H9 (cell line): Measurements from ENCODE around the gene CLIP3. TPM values are rescaled to one million over a fixed set of nuclear protein-coding genes. Genes with fewer than 3 reads are reported as not detected.

ENCODE experiments used
- DNase-seq: peaks from one replicate; pipeline ENCODE4 v3.0.0-alpha.2; 2017
- H2AFZ ChIP-seq: one replicate; pipeline ENCODE4 v1.6.1; 2013; ENCODE audit warnings: mild to moderate bottlenecking, low read length, control low read depth, moderate library complexity
- H2AK5ac ChIP-seq: 2 replicates; pipeline ENCODE4 v1.6.1; 2013; ENCODE audit warnings: low read length, control low read depth, mixed read lengths; ENCODE audit not compliant: insufficient read length
- H2BK120ac ChIP-seq: one replicate; pipeline ENCODE4 v1.6.1; 2013; ENCODE audit warnings: low read depth, mild to moderate bottlenecking, low read length, control low read depth, inconsistent platforms; ENCODE audit not compliant: poor library complexity, severe bottlenecking
- H2BK12ac ChIP-seq: 2 replicates; pipeline ENCODE4 v1.6.1; 2013; ENCODE audit warnings: low read length, control low read depth, mixed read lengths, low read depth; ENCODE audit not compliant: insufficient read length
- H2BK15ac ChIP-seq: 2 replicates; pipeline ENCODE4 v1.6.1; 2013; ENCODE audit warnings: low read depth, low read length, control low read depth
- H2BK20ac ChIP-seq: one replicate; pipeline ENCODE4 v1.6.1; 2013; ENCODE audit warnings: low read depth, mild to moderate bottlenecking, low read length, control low read depth, inconsistent platforms; ENCODE audit not compliant: poor library complexity, severe bottlenecking
- H2BK5ac ChIP-seq: 2 replicates; pipeline ENCODE4 v1.6.1; 2013; ENCODE audit warnings: low read length, control low read depth, mixed read lengths; ENCODE audit not compliant: insufficient read length
- H3K14ac ChIP-seq: 2 replicates; pipeline ENCODE4 v1.6.1; 2013; ENCODE audit warnings: low read length, control low read depth; ENCODE audit not compliant: insufficient read depth
- H3K18ac ChIP-seq: 2 replicates; pipeline ENCODE4 v1.6.1; 2013; ENCODE audit warnings: low read depth, mild to moderate bottlenecking, mixed read lengths, low read length, control low read depth; ENCODE audit not compliant: insufficient read length
- H3K23ac ChIP-seq: 2 replicates; pipeline ENCODE4 v1.6.1; 2013; ENCODE audit warnings: low read length, control low read depth, mixed read lengths, low read depth; ENCODE audit not compliant: insufficient read length
- H3K23me2 ChIP-seq: 2 replicates; pipeline ENCODE4 v1.6.1; 2013; ENCODE audit warnings: low read depth, mild to moderate bottlenecking, mixed read lengths, low read length, control low read depth; ENCODE audit not compliant: insufficient read length, poor library complexity, severe bottlenecking
- H3K27ac ChIP-seq: 2 replicates; pipeline ENCODE4 v1.5.1; 2013; ENCODE audit warnings: low read length, control low read depth, mixed read lengths, low read depth; ENCODE audit not compliant: insufficient read length
- H3K27me3 ChIP-seq: 2 replicates; pipeline ENCODE4 v1.6.1; 2013; ENCODE audit warnings: low read length, control low read depth, inconsistent platforms; ENCODE audit not compliant: insufficient read depth
- H3K4ac ChIP-seq: 2 replicates; pipeline ENCODE4 v1.6.1; 2013; ENCODE audit warnings: low read depth, mild to moderate bottlenecking, control low read depth, inconsistent platforms, low read length, moderate library complexity
- H3K4me1 ChIP-seq: 2 replicates; pipeline ENCODE4 v1.6.1; 2013; ENCODE audit warnings: low read length, control low read depth, inconsistent platforms; ENCODE audit not compliant: insufficient read depth
- H3K4me2 ChIP-seq: 2 replicates; pipeline ENCODE4 v1.6.1; 2013; ENCODE audit warnings: low read length, control low read depth, mixed read lengths; ENCODE audit not compliant: insufficient read length, insufficient read depth
- H3K56ac ChIP-seq: 2 replicates; pipeline ENCODE4 v1.6.1; 2013; ENCODE audit warnings: low read depth, mild to moderate bottlenecking, mixed read lengths, low read length, control low read depth; ENCODE audit not compliant: insufficient read length
- H3K79me1 ChIP-seq: 2 replicates; pipeline ENCODE4 v1.6.1; 2013; ENCODE audit warnings: low read depth, mild to moderate bottlenecking, moderate library complexity, low read length, control low read depth, inconsistent platforms; ENCODE audit not compliant: insufficient read depth, poor library complexity, severe bottlenecking
- H3K79me2 ChIP-seq: 2 replicates; pipeline ENCODE4 v1.6.1; 2013; ENCODE audit warnings: low read length, control low read depth, inconsistent platforms; ENCODE audit not compliant: insufficient read depth
- H3K9ac ChIP-seq: 2 replicates; pipeline ENCODE4 v1.6.1; 2013; ENCODE audit warnings: low read length, control low read depth, mixed read lengths; ENCODE audit not compliant: insufficient read length; ENCODE audit errors: extremely low read depth
- H3K9me3 ChIP-seq: one replicate; pipeline ENCODE4 v1.6.1; 2013; ENCODE audit warnings: low read depth, low read length, inconsistent platforms; ENCODE audit not compliant: control insufficient read depth
- H3T11ph ChIP-seq: one replicate; pipeline ENCODE4 v1.6.1; 2013; ENCODE audit warnings: mild to moderate bottlenecking, low read length, control low read depth, inconsistent platforms
- H4K20me1 ChIP-seq: one replicate; pipeline ENCODE4 v1.6.1; 2013; ENCODE audit not compliant: control insufficient read depth, insufficient read length, insufficient read depth
- H4K5ac ChIP-seq: 2 replicates; pipeline ENCODE4 v1.6.1; 2013; ENCODE audit warnings: low read depth, mild to moderate bottlenecking, mixed read lengths, low read length, control low read depth; ENCODE audit not compliant: insufficient read length
- H4K8ac ChIP-seq: replicated peaks from 2 replicates; pipeline ENCODE4 v1.6.1; 2013; ENCODE audit warnings: low read length, control low read depth, mixed read lengths, low read depth; ENCODE audit not compliant: insufficient read length
- H4K91ac ChIP-seq: 2 replicates; pipeline ENCODE4 v1.6.1; 2013; ENCODE audit warnings: low read depth, mild to moderate bottlenecking, moderate library complexity, mixed read lengths, low read length, control low read depth; ENCODE audit not compliant: insufficient read length
- H3K27ac Mint-ChIP-seq, 3 experiments: 2 replicates in 2 of 3; 3 replicates in 1 of 3; pipeline ENCODE4 v1.8.0; 2020 to 2021; ENCODE audit warnings: mixed read lengths in 3 of 3, mild to moderate bottlenecking in 1 of 3, moderate library complexity in 1 of 3
- H3K27me3 Mint-ChIP-seq: 2 replicates; pipeline ENCODE4 v1.8.0; 2021; ENCODE audit warnings: low read depth, mild to moderate bottlenecking, moderate library complexity, mixed read lengths
- H3K36me3 Mint-ChIP-seq, 3 experiments: 2 replicates in 2 of 3; 3 replicates in 1 of 3; pipeline ENCODE4 v1.8.0; 2020 to 2021; ENCODE audit warnings: low read depth in 3 of 3, mixed read lengths in 3 of 3; ENCODE audit not compliant: insufficient read depth in 1 of 3
- H3K4me1 Mint-ChIP-seq, 2 experiments: 2 replicates each; pipeline ENCODE4 v1.8.0; 2020; ENCODE audit warnings: mixed read lengths in 2 of 2
- H3K4me3 Mint-ChIP-seq, 2 experiments: 2 replicates in 1 of 2; 3 replicates in 1 of 2; pipeline ENCODE4 v1.8.0; 2020 to 2021; ENCODE audit warnings: mild to moderate bottlenecking in 2 of 2, mixed read lengths in 2 of 2, moderate library complexity in 1 of 2
- H3K9me3 Mint-ChIP-seq, 2 experiments: 2 replicates in 1 of 2; 3 replicates in 1 of 2; pipeline ENCODE4 v1.8.0; 2020; ENCODE audit warnings: mild to moderate bottlenecking in 2 of 2, mixed read lengths in 2 of 2, moderate library complexity in 1 of 2
- CTCF ChIP-seq: fragments of 200-600 bp; sonication (generic); conservative IDR thresholded peaks from 3 replicates; pipeline ENCODE4 v1.8.0; 2021; ENCODE audit warnings: antibody characterized with exemption, mild to moderate bottlenecking
- WGBS: extraction: QIAGEN DNeasy Blood & Tissue Kit; methylation state at CpG from one replicate; pipeline ENCODE4 v1.1.7; 2013; ENCODE audit warnings: missing lambda C conversion rate, low lambda C conversion rate, mixed read lengths; ENCODE audit not compliant: insufficient read length; ENCODE audit errors: extremely low coverage; 5-methylcytosine and 5-hydroxymethylcytosine counted together
- total RNA-seq: library from RNA; stranded (reverse); gene quantifications from 2 replicates; pipeline ENCODE4 v1.2.1, GENCODE V29; 2021

The CLIP3 gene
- total RNA-seq, 1 experiment from 2014 or later: 19.7 TPM

GRCh38 chr19:35990156-35990555, 42.5 kb downstream of the CLIP3 start:
- H4K5ac ChIP-seq: no peak overlapping the region
- H3K27ac ChIP-seq: no peak overlapping the region
- DNase-seq: no peak
- no peak overlapping the region for H4K91ac ChIP-seq
- H3K4me1 Mint-ChIP-seq: peaks cover 9 to 14% of the 10 kb centered on the region in 2 experiments
- peaks cover 3% of the 10 kb centered on the region for H4K20me1 ChIP-seq
- no peak overlapping the region for H2BK15ac ChIP-seq
- H3K27me3 Mint-ChIP-seq: peaks cover 47% of the 10 kb centered on the region
- H3T11ph ChIP-seq: no peak overlapping the region
- no peak overlapping the region for H3K4ac ChIP-seq
- H2BK120ac ChIP-seq: no peak overlapping the region
- H3K14ac ChIP-seq: no peak overlapping the region; the same call in 1 of the 2 replicates
- H3K23ac ChIP-seq: no peak overlapping the region
- H3K18ac ChIP-seq: no peak overlapping the region
- H3K4me3 Mint-ChIP-seq: no peak overlapping the region; a peak in 1 of 5 replicates
- H3K23me2 ChIP-seq: no peaks in the 10 kb centered on the region
- H3K56ac ChIP-seq: no peak overlapping the region
- H3K9me3 Mint-ChIP-seq: no peaks in the 10 kb centered on the region; a peak in 2 of 5 replicates
- H2AK5ac ChIP-seq: no peak overlapping the region
- H3K27me3 ChIP-seq: no peaks in the 10 kb centered on the region; the same call in 1 of the 2 replicates
- H2AFZ ChIP-seq: no peak overlapping the region
- H3K36me3 Mint-ChIP-seq: no peaks in the 10 kb centered on the region; a peak in 2 of 7 replicates
- WGBS: no CpG with 5 or more reads among the region's 4 CpGs
- H3K4me2 ChIP-seq: no peak overlapping the region
- H2BK5ac ChIP-seq: no peak overlapping the region
- no peak overlapping the region for H3K9ac ChIP-seq
- no peaks in the 10 kb centered on the region for H3K79me1 ChIP-seq
- no peaks in the 10 kb centered on the region for H3K9me3 ChIP-seq
- H3K27ac Mint-ChIP-seq: no peak overlapping the region
- H2BK12ac ChIP-seq: no peak overlapping the region
- H4K8ac ChIP-seq: no peak overlapping the region
- H3K4me1 ChIP-seq: no peaks in the 10 kb centered on the region
- H2BK20ac ChIP-seq: no peak overlapping the region
- TF ChIP-seq CTCF: no peak
- no peaks in the 10 kb centered on the region for H3K79me2 ChIP-seq
